ENCODE measurements around the gene ADGRF5.
"Not testable (repeated sequence)": the region's sequence is repeated elsewhere in the genome, so short reads cannot be mapped to it uniquely, and the experiment has no call there.

Gene ADGRF5

GRCh38 chr6:46888578-46888977 is 33.2 kb downstream of the ADGRF5 start:
- Mint-ChIP-seq H3K27me3 (peaks cover 1% of the 10 kb centered on the region), H3K36me3 (ENCODE audit: low read depth) (no peaks in the 10 kb centered on the region), H3K4me1 (ENCODE audit: low read depth) (no peaks in the 10 kb centered on the region), H3K9me3 (no peaks in the 10 kb centered on the region), H3K4me3 (no peak overlapping the region), H3K27ac (no peak overlapping the region)
- DNase-seq = no peak

- H3K9me3 Mint-ChIP-seq = no peaks in the 10 kb centered on the region
These were observed 33.7 kb downstream of the ADGRF5 start for GRCh38 chr6:46888031-46888430.

GRCh38 chr6:46882645-46883044 is 39.1 kb downstream of the ADGRF5 start:
- no peaks in the 10 kb centered on the region for H3K36me3 Mint-ChIP-seq (ENCODE audit: low read depth)
- H3K9me3 Mint-ChIP-seq = no peaks in the 10 kb centered on the region
- no peak overlapping the region for H3K4me3 Mint-ChIP-seq
- no peak for DNase-seq
- no peak overlapping the region for H3K27ac Mint-ChIP-seq
- peaks cover 14% of the 10 kb centered on the region for H3K27me3 Mint-ChIP-seq
- H3K4me1 Mint-ChIP-seq (ENCODE audit: low read depth) = no peaks in the 10 kb centered on the region

More at GRCh38 chr6:46888031-46888430, 33.7 kb downstream of the ADGRF5 start:
- Mint-ChIP-seq H3K27me3 (no peaks in the 10 kb centered on the region), H3K27ac (no peak overlapping the region), H3K4me3 (no peak overlapping the region), H3K4me1 (ENCODE audit: low read depth) (no peaks in the 10 kb centered on the region), H3K36me3 (ENCODE audit: low read depth) (no peaks in the 10 kb centered on the region)
- no peak for DNase-seq

GRCh38 chr6:46879003-46879402 is 42.7 kb downstream of the ADGRF5 start:
- Mint-ChIP-seq H3K9me3 (no peaks in the 10 kb centered on the region), H3K27me3 (peaks cover 29% of the 10 kb centered on the region), H3K4me3 (no peak overlapping the region), H3K4me1 (ENCODE audit: low read depth) (no peaks in the 10 kb centered on the region), H3K27ac (no peak overlapping the region), H3K36me3 (ENCODE audit: low read depth) (no peaks in the 10 kb centered on the region)
- no peak for DNase-seq

GRCh38 chr6:46876126-46876525 is 45.6 kb downstream of the ADGRF5 start:
- DNase-seq = no peak
- no peak overlapping the region for H3K4me3 Mint-ChIP-seq
- H3K27me3 Mint-ChIP-seq = peaks cover 36% of the 10 kb centered on the region

GRCh38 chr6:46867411-46867810 is 54.3 kb downstream of the ADGRF5 start:
- Mint-ChIP-seq H3K9me3 (no peaks in the 10 kb centered on the region), H3K4me3 (no peak overlapping the region), H3K27me3 (peaks cover 21% of the 10 kb centered on the region), H3K36me3 (ENCODE audit: low read depth) (no peaks in the 10 kb centered on the region), H3K4me1 (ENCODE audit: low read depth) (no peaks in the 10 kb centered on the region), H3K27ac (no peak overlapping the region)
- DNase-seq = no peak

More at GRCh38 chr6:46876126-46876525, 45.6 kb downstream of the ADGRF5 start:
- Mint-ChIP-seq H3K27ac (no peak overlapping the region), H3K4me1 (ENCODE audit: low read depth) (no peaks in the 10 kb centered on the region), H3K36me3 (ENCODE audit: low read depth) (no peaks in the 10 kb centered on the region), H3K9me3 (no peaks in the 10 kb centered on the region)

GRCh38 chr6:46865221-46865620 is 56.5 kb downstream of the ADGRF5 start:
- DNase-seq = no peak
- no peaks in the 10 kb centered on the region for H3K36me3 Mint-ChIP-seq (ENCODE audit: low read depth)
- peaks cover 18% of the 10 kb centered on the region for H3K27me3 Mint-ChIP-seq
- no peak overlapping the region for H3K4me3 Mint-ChIP-seq
- no peaks in the 10 kb centered on the region for H3K4me1 Mint-ChIP-seq (ENCODE audit: low read depth)
- H3K9me3 Mint-ChIP-seq = no peaks in the 10 kb centered on the region
- H3K27ac Mint-ChIP-seq = no peak overlapping the region

- no peaks in the 10 kb centered on the region for H3K4me1 Mint-ChIP-seq (ENCODE audit: low read depth)
- no peak overlapping the region for H3K27ac Mint-ChIP-seq
- DNase-seq = no peak
- no peaks in the 10 kb centered on the region for H3K9me3 Mint-ChIP-seq
- no peak overlapping the region for H3K4me3 Mint-ChIP-seq
- H3K36me3 Mint-ChIP-seq (ENCODE audit: low read depth) = no peaks in the 10 kb centered on the region
- H3K27me3 Mint-ChIP-seq = peaks cover 18% of the 10 kb centered on the region
These were observed 57.9 kb downstream of the ADGRF5 start for GRCh38 chr6:46863791-46864190.

- no peak for DNase-seq
- Mint-ChIP-seq H3K27ac (no peak overlapping the region), H3K4me3 (no peak overlapping the region), H3K36me3 (ENCODE audit: low read depth) (no peaks in the 10 kb centered on the region), H3K27me3 (peaks cover 16% of the 10 kb centered on the region), H3K9me3 (no peaks in the 10 kb centered on the region), H3K4me1 (ENCODE audit: low read depth) (no peaks in the 10 kb centered on the region)
These were observed 59.4 kb downstream of the ADGRF5 start for GRCh38 chr6:46862381-46862780.

- not testable (repeated sequence) for H3K4me1 Mint-ChIP-seq (ENCODE audit: low read depth); DNase-seq; H3K36me3 Mint-ChIP-seq (ENCODE audit: low read depth); H3K4me3 Mint-ChIP-seq; H3K9me3 Mint-ChIP-seq; H3K27ac Mint-ChIP-seq
- peaks cover 16% of the 10 kb centered on the region for H3K27me3 Mint-ChIP-seq
These were observed 65.8 kb downstream of the ADGRF5 start for GRCh38 chr6:46855966-46856365.

GRCh38 chr6:46851576-46851975 is 70.2 kb downstream of the ADGRF5 start:
- peaks cover 50% of the 10 kb centered on the region for H3K27me3 Mint-ChIP-seq
- not testable (repeated sequence) for H3K9me3 Mint-ChIP-seq; H3K4me3 Mint-ChIP-seq; H3K27ac Mint-ChIP-seq; DNase-seq; H3K36me3 Mint-ChIP-seq (ENCODE audit: low read depth)
- peaks cover 10% of the 10 kb centered on the region for H3K4me1 Mint-ChIP-seq (ENCODE audit: low read depth)

GRCh38 chr6:46850792-46851191 is 70.9 kb downstream of the ADGRF5 start:
- Mint-ChIP-seq H3K36me3 (ENCODE audit: low read depth) (no peaks in the 10 kb centered on the region), H3K4me3 (no peak overlapping the region), H3K27ac (no peak overlapping the region), H3K27me3 (peaks cover 54% of the 10 kb centered on the region), H3K9me3 (no peaks in the 10 kb centered on the region), H3K4me1 (ENCODE audit: low read depth) (peaks cover 10% of the 10 kb centered on the region)
- no peak for DNase-seq

- no peak overlapping the region for H3K27ac Mint-ChIP-seq
- no peak overlapping the region for H3K4me3 Mint-ChIP-seq
- H3K9me3 Mint-ChIP-seq = no peaks in the 10 kb centered on the region
- H3K27me3 Mint-ChIP-seq = peaks cover 57% of the 10 kb centered on the region
- no peaks in the 10 kb centered on the region for H3K36me3 Mint-ChIP-seq (ENCODE audit: low read depth)
- H3K4me1 Mint-ChIP-seq (ENCODE audit: low read depth) = peaks cover 10% of the 10 kb centered on the region
- no peak for DNase-seq
These were observed 72.4 kb downstream of the ADGRF5 start for GRCh38 chr6:46849361-46849690.

GRCh38 chr6:46848684-46849360 is 72.9 kb downstream of the ADGRF5 start:
- no peak overlapping the region for H3K27ac Mint-ChIP-seq

GRCh38 chr6:46845126-46845525 is 76.6 kb downstream of the ADGRF5 start:
- no peaks in the 10 kb centered on the region for H3K36me3 Mint-ChIP-seq (ENCODE audit: low read depth)
- peaks cover 18% of the 10 kb centered on the region for H3K9me3 Mint-ChIP-seq
- peaks cover 10% of the 10 kb centered on the region for H3K4me1 Mint-ChIP-seq (ENCODE audit: low read depth)
- no peak overlapping the region for H3K4me3 Mint-ChIP-seq
- no peak overlapping the region for H3K27ac Mint-ChIP-seq
- no peak for DNase-seq
- peaks cover 45% of the 10 kb centered on the region for H3K27me3 Mint-ChIP-seq

More at GRCh38 chr6:46848684-46849360, 72.9 kb downstream of the ADGRF5 start:
- H3K9me3 Mint-ChIP-seq = no peaks in the 10 kb centered on the region
- H3K27me3 Mint-ChIP-seq = peaks cover 53% of the 10 kb centered on the region
- H3K36me3 Mint-ChIP-seq (ENCODE audit: low read depth) = no peaks in the 10 kb centered on the region
- H3K4me1 Mint-ChIP-seq (ENCODE audit: low read depth) = peaks cover 10% of the 10 kb centered on the region
- H3K4me3 Mint-ChIP-seq = no peak overlapping the region
- DNase-seq = peak; percentile 75

Data from activated T-cell treated with anti-CD3 and anti-CD28 coated beads, Interleukin-2, amount 50 U/mL, for 24 hours (primary cell).